ENCODE results near the gene ABHD12B.

DNA sequence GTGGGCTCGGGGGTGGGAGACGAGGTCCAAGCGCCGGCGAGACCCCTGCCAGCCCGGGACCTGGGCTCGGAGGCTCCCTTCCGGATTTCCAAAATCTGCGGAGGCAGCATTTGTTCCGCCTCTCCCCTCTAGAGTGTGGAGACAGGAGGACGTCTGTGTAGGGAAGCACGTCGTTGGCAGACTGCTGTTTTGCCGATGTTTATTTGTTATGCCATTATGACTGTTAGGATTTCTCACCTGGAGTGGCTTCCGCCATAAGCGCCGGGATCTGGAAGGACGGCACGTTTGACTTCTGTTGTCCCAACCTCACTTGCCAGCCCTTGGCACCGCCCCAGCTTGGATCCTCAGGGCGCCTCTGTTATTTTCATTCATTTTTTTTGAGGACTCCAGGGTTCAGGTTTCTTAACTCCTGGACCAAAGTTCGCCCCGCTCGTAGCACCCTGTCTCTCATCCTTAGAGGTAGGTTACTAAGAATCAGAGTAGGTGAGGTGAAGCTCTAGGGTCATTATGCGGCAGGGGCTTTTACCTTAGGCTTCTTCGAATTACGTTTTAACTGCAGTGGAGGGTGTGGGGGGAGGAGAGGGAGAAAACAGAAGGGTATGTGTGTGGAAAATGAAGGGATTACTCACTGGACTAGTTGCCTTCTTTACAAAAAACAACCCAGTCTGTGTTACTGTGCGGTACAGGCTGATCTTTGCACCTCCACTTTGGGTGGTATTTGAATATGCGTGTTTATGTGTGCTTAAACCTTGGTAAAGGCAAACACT is 73.0 kb downstream of the ABHD12B start:
- no peak for TF ChIP-seq EZH2phosphoT487 (IDR thresholded peaks at IDR 0.05; ENCODE audit: low read length)
- TF ChIP-seq, protein P1, sequence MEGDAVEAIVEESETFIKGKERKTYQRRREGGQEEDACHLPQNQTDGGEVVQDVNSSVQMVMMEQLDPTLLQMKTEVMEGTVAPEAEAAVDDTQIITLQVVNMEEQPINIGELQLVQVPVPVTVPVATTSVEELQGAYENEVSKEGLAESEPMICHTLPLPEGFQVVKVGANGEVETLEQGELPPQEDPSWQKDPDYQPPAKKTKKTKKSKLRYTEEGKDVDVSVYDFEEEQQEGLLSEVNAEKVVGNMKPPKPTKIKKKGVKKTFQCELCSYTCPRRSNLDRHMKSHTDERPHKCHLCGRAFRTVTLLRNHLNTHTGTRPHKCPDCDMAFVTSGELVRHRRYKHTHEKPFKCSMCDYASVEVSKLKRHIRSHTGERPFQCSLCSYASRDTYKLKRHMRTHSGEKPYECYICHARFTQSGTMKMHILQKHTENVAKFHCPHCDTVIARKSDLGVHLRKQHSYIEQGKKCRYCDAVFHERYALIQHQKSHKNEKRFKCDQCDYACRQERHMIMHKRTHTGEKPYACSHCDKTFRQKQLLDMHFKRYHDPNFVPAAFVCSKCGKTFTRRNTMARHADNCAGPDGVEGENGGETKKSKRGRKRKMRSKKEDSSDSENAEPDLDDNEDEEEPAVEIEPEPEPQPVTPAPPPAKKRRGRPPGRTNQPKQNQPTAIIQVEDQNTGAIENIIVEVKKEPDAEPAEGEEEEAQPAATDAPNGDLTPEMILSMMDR (IDR thresholded peaks at IDR 0.05; ENCODE audit: low read length): no peak

All from MM.1S (cell line).